ENCODE measurements around the gene TYROBP.
A peak's percentile ranks its signal among the peaks of the same experiment; 100 is the strongest.

The TYROBP gene

DNA sequence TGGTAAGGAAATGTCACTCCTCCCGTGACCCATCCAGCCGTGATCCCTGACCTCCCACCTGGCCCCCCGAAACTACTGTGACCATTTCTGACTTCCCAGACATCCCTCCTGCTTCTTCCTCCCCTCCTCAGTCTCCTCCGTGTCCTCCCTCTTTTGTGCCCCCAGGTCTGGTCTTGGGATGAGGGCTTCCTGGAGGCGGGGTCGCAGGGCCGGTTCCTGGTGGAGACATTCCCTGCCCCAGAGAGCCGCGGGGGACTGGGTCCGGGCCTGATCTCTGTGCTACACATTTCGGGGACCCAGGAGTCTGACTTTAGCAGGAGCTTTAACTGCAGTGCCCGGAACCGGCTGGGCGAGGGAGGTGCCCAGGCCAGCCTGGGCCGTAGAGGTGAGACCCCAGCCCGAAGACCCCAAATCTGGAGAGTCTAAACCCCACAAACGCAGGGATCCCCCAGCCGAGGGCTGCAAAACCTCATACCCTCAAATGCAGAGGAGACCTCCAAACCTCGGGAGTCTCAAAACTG, 46.4 kb downstream of the TYROBP start:
- H3K4me3 ChIP-seq (ENCODE audit: low read length), result no peak overlapping the region
- TF ChIP-seq, protein P1, sequence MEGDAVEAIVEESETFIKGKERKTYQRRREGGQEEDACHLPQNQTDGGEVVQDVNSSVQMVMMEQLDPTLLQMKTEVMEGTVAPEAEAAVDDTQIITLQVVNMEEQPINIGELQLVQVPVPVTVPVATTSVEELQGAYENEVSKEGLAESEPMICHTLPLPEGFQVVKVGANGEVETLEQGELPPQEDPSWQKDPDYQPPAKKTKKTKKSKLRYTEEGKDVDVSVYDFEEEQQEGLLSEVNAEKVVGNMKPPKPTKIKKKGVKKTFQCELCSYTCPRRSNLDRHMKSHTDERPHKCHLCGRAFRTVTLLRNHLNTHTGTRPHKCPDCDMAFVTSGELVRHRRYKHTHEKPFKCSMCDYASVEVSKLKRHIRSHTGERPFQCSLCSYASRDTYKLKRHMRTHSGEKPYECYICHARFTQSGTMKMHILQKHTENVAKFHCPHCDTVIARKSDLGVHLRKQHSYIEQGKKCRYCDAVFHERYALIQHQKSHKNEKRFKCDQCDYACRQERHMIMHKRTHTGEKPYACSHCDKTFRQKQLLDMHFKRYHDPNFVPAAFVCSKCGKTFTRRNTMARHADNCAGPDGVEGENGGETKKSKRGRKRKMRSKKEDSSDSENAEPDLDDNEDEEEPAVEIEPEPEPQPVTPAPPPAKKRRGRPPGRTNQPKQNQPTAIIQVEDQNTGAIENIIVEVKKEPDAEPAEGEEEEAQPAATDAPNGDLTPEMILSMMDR (IDR thresholded peaks at IDR 0.05; ENCODE audit: insufficient read depth, low read depth, low read length, missing control alignments), result no peak
- no peak for DNase-seq (ENCODE audit: low read depth)

DNA sequence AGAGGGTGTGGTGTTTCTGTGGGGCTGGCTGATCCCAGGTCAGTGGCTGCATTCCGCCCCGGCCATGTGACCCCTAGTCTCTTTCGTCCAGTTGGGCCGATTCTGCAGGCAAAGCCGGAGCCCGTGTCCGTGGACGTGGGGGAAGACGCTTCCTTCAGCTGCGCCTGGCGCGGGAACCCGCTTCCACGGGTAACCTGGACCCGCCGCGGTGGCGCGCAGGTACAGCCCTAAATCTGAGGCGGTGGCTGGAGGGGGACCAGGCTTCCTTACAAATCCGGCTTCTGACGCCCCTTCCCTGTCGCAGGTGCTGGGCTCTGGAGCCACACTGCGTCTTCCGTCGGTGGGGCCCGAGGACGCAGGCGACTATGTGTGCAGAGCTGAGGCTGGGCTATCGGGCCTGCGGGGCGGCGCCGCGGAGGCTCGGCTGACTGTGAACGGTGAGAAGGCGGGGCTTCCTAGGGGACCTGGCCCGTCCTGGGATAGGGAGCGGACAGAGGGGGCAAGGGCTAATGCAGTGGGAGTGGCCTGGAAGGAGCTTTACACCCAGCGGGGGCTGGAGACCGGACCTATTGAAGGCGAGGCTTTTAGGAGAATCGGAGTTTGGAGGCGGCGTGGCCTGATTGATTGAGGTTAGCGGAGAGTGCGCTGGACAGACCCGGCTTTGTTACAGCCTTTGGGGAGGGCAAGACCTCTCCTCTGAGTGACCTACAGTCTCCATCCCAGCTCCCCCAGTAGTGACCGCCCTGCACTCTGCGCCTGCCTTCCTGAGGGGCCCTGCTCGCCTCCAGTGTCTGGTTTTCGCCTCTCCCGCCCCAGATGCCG, 47.1 kb downstream of the TYROBP start:
- TF ChIP-seq, protein P1 (IDR thresholded peaks at IDR 0.05; ENCODE audit: insufficient read depth, low read depth, low read length, missing control alignments), result no peak
- no peak for DNase-seq (ENCODE audit: low read depth)
- H3K4me3 ChIP-seq (ENCODE audit: low read length), result no peak overlapping the region

GRCh38 chr19:35860436-35860817, 47.7 kb downstream of the TYROBP start:
- no peak for DNase-seq (ENCODE audit: low read depth)
- no peak overlapping the region for H3K4me3 ChIP-seq (ENCODE audit: low read length)
- TF ChIP-seq, protein P1 (IDR thresholded peaks at IDR 0.05; ENCODE audit: insufficient read depth, low read depth, low read length, missing control alignments), result no peak

GRCh38 chr19:35859414-35859813, 48.7 kb downstream of the TYROBP start:
- TF ChIP-seq, protein P1 (IDR thresholded peaks at IDR 0.05; ENCODE audit: insufficient read depth, low read depth, low read length, missing control alignments), result no peak
- no peak for DNase-seq (ENCODE audit: low read depth)
- H3K4me3 ChIP-seq (ENCODE audit: low read length), result no peak overlapping the region

- DNase-seq (ENCODE audit: low read depth), result no peak
- H3K4me3 ChIP-seq (ENCODE audit: low read length), result no peak overlapping the region
- TF ChIP-seq, protein P1 (IDR thresholded peaks at IDR 0.05; ENCODE audit: insufficient read depth, low read depth, low read length, missing control alignments), result no peak
Measured at GRCh38 chr19:35858311-35858710, 49.8 kb downstream of the TYROBP start.

DNA sequence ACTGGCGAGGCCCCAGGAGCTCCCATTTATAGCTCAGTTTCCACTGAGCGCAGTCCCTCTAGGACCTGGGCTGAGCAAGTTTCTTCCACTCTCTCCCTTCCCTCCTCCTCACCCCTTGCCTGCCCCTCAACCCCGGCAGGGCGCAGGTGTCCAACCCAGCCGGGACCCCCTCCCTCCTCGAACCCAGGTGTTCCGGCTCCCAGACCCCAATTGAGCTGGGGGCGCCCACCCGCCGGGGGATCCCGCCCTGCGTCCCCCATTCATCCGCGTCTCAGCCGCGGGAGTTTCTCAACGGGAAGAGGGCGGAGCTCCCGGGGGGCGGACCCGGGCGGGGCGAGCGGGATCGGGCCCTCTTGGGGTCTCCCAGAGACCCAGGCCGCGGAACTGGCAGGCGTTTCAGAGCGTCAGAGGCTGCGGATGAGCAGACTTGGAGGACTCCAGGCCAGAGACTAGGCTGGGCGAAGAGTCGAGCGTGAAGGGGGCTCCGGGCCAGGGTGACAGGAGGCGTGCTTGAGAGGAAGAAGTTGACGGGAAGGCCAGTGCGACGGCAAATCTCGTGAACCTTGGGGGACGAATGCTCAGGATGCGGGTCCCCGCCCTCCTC, 51.4 kb downstream of the TYROBP start, which contains the start of gene KIRREL2:
Gene KIRREL2, plus strand, starts transcription at position 366 of the 604 bp plus-strand sequence. Its CDS starts 209 bp downstream, at position 575.
- TF ChIP-seq, protein P1 (IDR thresholded peaks at IDR 0.05; ENCODE audit: insufficient read depth, low read depth, low read length, missing control alignments), result no peak
- no peak for DNase-seq (ENCODE audit: low read depth)
- peak within 1 kb of the TSS; percentile 31 for H3K4me3 ChIP-seq (ENCODE audit: low read length)
